Measurements from ENCODE around the gene SP110.
A peak's percentile ranks its signal among the peaks of the same experiment; 100 is the strongest.

SP110 gene

DNA sequence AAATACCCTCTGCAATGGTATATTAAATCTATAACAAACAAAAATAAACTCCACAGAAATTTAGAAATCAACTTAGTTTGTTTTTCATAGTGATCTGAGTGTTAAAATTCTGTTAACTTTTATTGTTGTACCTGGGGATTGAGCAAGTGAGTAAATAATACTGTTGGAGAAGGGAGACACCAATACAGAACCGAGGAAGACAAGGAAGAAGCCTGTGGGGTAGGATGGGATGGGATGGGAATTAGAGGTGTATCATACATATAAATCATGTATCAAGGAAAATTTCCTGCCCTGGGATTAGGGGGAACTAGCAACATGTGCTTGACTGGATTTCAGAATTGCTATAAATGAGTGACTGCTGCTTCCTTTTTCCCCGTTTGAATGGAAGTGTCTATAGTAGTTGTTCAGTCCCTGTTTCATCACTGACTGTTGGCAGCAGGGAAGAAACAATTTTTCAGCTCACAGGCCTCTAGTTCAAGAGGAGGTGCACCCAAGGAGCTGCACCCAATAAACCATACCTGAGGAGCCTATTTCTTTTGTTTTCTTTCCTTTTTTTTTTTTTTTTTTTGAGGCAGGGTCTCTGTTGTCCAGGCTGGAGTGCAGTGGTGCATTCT is 53.1 kb downstream of the SP110 start:
- no peak overlapping the region for H3K4me3 ChIP-seq (ENCODE audit: low read depth, low read length)
- TF ChIP-seq, protein P1, sequence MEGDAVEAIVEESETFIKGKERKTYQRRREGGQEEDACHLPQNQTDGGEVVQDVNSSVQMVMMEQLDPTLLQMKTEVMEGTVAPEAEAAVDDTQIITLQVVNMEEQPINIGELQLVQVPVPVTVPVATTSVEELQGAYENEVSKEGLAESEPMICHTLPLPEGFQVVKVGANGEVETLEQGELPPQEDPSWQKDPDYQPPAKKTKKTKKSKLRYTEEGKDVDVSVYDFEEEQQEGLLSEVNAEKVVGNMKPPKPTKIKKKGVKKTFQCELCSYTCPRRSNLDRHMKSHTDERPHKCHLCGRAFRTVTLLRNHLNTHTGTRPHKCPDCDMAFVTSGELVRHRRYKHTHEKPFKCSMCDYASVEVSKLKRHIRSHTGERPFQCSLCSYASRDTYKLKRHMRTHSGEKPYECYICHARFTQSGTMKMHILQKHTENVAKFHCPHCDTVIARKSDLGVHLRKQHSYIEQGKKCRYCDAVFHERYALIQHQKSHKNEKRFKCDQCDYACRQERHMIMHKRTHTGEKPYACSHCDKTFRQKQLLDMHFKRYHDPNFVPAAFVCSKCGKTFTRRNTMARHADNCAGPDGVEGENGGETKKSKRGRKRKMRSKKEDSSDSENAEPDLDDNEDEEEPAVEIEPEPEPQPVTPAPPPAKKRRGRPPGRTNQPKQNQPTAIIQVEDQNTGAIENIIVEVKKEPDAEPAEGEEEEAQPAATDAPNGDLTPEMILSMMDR (IDR thresholded peaks at IDR 0.05; ENCODE audit: low read depth, low read length) = no peak

DNA sequence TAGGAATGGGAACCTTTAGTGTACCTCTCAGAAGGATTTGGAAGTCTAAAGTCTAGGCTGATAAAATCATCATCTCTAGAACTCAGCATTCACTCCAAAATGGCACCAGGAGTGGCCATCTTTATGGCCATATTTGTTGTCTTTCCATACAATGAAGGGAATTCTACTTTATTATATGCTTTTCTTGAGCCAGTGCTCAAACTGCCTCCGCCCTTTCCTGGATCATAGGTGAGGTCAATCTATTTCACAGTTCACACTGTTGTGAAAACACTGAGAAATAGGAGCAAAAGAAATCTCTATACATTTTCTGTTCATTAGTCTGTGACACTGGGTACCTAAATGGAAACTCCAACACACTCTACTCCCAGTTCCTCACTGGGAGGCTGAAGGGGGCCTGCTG is 55.6 kb downstream of the SP110 start:
- TF ChIP-seq, protein P1 (IDR thresholded peaks at IDR 0.05; ENCODE audit: low read depth, low read length) = no peak
- no peak overlapping the region for H3K4me3 ChIP-seq (ENCODE audit: low read depth, low read length)

DNA sequence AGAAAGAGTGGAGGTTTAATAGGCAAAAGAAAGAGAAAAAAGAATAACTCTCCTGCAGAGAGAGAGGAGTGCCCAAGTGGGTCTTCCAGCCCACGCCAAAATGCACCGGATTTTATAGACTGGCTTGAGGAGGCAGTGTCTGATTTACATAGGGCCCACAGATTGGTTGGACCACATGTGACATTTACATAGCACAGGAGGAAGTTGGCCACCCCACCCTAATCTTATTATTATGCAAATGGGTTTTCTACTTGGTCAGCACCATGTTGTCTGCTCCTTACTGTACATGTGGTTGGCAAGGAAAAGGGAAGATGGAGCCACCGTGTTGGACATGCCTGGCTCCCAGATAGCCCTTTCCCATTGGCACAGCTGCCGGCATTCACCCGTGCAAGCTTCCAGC is 56.8 kb downstream of the SP110 start:
- H3K4me3 ChIP-seq (ENCODE audit: low read depth, low read length) = no peak overlapping the region
- TF ChIP-seq, protein P1 (IDR thresholded peaks at IDR 0.05; ENCODE audit: low read depth, low read length) = no peak

DNA sequence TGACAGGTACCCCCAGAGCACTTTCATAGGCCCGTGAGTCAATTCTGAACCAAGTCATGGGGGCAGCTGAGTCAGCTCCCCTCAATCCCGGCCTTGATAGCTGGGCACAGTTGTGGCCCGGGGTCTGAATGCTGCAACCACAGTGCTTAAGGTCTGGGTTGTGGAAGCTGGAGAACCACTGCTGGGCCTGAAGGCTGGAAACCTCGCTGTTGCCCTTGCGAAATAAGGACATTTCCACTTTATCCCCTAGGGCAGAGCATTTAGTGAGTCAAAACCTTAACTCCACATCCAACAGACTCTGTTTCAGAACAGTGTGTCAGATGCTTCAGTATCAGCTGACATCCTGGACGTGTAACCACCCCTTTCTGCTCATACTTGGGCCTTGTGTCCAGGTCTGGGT is 58.6 kb downstream of the SP110 start:
- TF ChIP-seq, protein P1 (IDR thresholded peaks at IDR 0.05; ENCODE audit: low read depth, low read length) = no peak

DNA sequence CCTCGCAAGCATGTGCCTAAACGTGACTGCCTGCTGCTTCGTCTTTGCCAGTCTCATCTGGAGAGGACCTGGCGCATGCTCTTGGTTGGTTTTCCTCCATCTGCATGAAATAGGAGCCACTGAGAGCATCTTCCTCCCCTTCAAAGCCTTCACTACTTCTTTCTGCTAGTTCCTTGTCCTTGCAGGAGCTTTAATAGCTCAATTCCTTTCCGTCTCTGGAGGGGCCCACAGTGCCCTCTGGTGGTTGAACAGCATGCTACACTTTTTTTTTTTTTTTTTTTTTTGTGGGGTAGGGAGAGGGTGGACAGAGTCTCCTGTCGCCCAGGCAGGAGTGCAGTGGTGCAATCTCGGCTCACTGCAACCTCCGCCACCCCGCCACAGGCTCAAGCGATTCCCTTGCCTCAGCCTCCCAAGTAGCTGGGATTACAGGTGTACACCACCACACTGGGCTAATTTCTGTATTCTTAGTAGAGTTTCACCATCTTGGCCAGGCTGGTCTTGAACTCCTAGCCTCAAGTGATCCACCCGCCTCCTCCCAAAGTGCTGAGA is 59.6 kb downstream of the SP110 start:
- TF ChIP-seq, protein P1 (IDR thresholded peaks at IDR 0.05; ENCODE audit: low read depth, low read length) = peak; percentile 74
- no peak overlapping the region for H3K4me3 ChIP-seq (ENCODE audit: low read depth, low read length)

More for the DNA sequence above, 58.6 kb downstream of the SP110 start:
- no peak overlapping the region for H3K4me3 ChIP-seq (ENCODE audit: low read depth, low read length)

DNA sequence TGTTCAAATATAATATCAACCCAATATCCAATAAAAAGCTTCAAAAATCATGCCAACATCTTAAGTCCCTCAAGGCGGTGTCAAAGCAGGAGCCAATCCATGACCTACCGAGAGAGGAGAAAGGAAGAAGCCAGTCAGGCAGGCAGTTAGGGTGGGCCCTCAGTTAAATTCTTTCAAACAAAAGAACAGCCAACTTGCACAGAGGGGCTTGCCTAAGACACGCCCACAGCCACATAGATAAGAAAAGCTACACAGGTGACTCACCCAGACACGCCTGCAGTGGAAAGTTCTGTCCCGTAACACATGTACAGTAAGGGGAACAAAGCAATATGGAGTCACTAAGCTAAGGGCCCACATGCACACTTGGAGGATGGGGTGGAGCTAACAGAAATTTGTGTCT is 61.3 kb downstream of the SP110 start:
- H3K4me3 ChIP-seq (ENCODE audit: low read depth, low read length) = no peak overlapping the region
- TF ChIP-seq, protein P1 (IDR thresholded peaks at IDR 0.05; ENCODE audit: low read depth, low read length) = no peak

DNA sequence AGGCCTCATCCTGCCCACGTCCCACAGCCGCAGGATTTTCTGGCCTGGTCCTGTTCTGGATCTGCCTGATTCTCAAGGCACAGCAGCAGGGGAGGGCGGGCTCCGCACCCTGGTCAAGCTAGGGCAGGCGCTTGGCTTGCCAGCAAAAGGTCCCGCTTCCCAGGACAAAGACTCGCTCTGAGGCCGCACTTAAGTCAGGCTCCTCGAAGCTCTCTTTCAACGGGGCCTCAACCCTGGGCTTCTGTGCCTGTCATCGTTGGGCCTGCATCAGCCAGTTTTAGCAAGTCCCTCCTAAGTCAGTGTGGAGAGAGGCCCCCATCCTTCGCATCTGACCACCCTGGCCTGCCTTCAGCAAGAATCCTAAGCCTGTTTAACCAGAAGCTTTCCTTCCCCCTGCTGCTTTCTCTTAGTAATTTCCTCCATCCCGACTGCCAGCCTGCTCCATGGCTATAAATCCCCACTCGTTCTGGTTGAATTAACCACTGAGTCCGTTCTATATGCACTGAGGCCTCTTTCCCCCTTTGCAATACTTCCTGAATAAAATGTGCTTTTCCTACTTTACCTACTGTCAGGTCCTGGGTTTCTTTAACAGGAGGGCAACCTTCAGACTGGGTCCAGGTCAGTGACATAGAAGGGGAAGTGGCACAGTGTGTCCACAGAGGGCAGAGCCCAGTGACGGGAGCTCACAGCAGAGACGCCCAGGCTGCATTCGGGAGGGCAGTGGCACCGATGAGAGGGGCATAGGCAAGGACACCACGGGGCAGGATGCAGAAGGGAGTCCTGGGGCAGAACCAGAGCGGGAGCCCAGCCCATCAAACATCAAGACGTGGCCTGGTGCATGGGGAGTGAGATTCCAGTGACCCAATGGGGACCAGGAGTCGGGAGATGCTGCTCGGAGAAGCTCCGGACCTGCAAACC is 62.7 kb downstream of the SP110 start:
- no peak overlapping the region for H3K4me3 ChIP-seq (ENCODE audit: low read depth, low read length)
- TF ChIP-seq, protein P1 (IDR thresholded peaks at IDR 0.05; ENCODE audit: low read depth, low read length) = no peak

Data from WI38 (cell line).